DMS114 treated with DMSO at 0.1 percent for 48 hours (cell line): ENCODE data around the gene THSD1.
"Not testable (repeated sequence)": the region's sequence is repeated elsewhere in the genome, so short reads cannot be mapped to it uniquely, and the experiment has no call there.

ENCODE experiments used
- DNase-seq: peaks from one replicate; lab custom pipeline; 2025; ENCODE audit not compliant: unreplicated experiment; lab: John Stamatoyannopoulos, UW

THSD1 gene

DNA sequence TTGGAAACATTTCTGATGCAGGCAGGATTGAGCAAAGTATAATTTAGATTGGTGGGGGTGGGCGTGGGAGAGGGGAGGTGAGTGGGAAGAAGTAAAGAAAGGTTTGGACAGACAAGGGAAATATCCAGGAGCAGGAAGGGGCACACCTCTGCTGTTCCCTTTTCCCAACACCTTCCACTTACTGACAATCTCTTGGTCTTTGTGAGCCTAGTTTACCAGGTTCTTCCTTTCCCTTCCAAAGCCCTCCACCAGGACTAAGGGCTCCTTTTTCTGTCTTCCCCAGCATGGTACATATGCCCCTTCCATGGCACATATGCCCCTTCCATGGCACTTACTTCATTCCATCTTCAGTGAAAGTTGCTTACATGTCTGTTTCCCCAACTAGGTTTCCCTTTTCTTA is 6.2 kb upstream of the THSD1 start:
- DNase-seq: no peak

DNA sequence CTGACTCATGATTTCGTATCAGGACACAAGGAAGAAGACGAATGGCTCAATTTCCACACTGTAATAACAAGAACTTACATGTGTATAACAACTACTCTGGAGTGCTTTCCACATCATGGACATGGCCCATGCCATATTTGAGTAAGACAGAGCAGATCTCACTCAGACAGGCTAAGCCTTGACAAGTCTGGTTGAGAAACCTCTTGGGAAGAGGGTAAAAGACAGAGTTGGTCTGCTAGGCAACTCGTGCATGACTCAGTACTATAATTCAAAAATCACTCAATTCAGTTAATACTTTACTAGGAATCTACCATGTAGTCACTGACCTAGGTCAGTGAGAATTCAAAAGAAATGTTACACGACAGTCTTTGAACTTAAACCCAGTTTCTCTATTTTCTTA is 5.7 kb upstream of the THSD1 start:
- DNase-seq: no peak

DNA sequence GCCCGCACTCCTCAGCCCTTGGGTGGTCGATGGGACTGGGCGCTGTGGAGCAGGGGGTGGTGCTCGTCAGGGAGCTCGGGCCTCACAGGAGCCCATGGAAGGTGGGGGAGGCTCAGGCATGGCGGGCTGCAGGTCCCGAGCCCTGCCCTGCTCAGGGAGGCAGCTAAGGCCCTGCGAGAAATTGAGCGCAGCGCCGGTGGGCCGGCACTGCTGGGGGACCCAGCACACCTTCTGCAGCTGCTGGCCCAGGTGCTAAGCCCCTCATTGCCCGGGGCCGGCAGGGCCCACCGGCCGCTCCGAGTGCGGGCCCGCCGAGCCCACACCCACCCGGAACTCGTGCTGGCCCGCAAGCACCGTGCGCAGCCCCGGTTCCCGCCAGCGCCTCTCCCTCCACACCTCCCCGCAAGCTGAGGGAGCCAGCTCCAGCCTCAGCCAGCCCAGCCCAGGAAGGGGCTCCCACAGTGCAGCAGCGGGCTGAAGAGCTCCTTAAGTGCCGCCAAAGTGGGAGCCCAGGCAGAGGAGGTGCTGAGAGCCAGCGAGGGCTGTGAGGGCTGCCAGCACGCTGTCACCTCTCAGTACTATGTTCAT is 2.2 kb upstream of the THSD1 start:
- not testable (repeated sequence) for DNase-seq

DNA sequence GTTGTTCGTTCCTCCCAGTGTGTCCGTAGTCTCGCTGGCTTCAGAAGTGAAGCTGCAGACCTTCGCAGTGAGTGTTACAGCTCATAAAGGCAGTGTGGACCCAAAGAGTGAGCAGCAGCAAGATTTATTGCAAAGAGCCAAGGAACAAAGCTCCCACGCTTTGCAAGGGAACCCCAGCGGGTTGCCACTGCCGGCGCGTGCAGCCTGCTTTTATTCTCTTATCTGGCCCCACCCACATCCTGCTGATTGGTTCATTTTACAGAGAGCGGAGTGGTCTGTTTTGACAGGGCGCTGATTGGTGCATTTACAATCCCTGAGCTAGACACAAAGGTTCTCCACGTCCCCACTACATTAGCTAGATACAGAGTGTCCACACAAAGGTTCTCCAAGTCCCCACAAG is 1.5 kb upstream of the THSD1 start:
- DNase-seq: not testable (repeated sequence)

DNA sequence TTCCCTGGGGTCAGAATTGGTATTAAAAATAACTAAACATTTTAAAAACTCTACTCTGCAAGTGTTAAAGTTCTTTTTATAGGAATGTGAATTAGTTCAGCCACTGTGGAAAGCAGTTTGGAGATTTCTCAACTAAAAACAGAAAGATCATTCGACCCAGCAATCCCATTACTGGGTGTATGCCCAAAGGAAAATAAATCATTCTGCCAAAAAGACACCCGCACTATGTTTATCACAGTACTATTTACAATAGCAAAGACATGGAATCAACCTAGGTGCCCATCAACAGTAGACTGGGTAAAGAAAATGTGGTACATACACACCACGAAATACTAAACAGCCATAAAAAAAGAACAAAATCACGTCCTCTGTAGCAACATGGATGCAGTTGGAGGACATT is 657 bp upstream of the THSD1 start:
- DNase-seq: no peak

DNA sequence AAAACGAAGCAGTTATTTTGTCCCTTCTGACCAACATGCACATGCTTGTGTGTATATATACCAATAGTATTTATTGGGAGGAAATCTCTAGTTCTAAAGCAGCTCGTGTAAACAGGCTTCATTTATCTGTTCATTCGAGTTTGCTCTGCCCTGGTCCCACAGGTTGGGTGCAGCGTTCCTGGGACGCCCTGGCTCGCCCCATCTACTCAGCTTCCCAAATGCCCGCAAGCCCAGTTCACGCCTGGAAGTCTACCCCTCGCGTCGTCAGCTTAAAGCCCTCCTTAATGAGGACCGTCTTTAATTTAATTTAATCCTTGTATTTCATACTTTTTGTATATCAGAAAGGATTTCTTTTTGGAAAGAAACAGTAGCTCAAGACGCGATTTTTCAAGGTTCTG is 604 bp downstream of the THSD1 start:
- DNase-seq: no peak

DNA sequence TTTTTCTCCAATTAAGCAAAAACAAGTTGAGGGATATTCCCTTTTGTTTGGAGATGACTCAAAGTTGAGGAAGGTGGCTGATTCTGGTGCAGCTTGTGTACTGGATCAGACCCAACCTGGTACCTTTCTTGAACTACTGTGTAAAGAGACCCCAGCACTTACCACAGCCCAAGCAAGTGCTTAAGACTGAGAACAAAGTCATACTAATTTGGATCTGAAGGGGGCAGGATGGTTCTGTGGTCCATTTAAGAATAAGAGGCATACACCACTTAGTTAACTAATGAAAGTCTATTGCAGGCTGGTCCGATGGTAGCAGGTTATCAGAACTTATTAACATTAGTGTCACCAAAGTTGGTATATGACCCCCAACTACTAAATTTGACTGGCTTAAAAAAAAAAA is 6.3 kb downstream of the THSD1 start:
- DNase-seq: no peak

DNA sequence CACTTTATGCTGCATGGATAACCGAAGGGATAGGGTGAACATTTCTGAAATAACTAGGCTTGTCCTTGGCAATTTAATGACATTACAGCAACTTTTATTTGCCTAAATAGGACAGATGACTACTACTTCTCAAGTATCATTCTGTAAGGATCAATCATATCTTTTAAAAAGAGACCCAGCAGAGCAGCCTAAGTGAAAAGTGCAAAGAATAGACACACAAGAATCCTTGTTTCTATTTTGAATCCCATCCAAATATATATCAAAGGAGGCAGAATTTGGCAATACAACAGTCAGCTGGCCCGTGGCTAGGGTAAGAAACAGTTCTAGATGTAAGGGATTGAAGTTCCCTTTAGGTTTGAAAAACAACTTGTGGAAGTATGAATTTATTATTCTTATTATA is 6.9 kb downstream of the THSD1 start:
- DNase-seq: no peak

DNA sequence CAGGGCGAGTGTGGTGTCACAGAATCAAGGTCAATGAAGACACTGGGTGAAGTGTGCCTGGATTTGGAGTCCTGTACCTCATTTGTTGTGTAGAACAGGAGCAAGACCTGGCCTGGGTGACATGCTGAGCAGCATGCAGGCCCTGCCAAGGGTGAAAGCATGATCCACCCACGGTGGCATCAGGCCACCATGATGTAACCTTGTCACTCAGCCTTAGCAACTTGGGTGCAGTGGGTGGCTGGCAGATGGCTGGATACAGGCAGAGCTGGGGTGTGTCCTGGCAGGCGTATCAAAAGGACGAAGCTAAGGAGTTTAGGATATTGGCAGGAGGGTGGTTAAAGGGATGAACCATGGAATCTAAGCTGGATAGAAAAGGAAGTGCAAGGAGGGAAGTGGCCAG is 10.3 kb downstream of the THSD1 start:
- no peak for DNase-seq

DNA sequence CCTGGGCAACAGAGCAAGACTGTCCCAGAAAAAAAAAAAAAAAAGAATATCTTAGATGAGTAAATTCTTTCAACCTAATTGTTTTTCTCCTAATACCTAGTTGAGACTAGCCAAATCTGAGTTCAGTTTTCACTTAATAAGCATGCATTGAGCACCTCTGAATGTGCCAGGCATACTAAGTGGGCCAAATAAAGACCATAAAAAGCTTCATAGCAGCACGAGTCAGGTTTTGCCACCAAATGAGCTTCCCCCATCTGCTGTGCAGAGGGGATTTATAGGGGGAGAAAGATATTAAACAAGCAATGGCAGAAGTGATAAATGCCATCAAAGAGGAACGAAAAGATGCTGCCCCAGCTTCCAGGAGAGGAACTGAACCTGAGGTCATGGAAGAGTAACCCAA is 11.4 kb downstream of the THSD1 start:
- no peak for DNase-seq

DNA sequence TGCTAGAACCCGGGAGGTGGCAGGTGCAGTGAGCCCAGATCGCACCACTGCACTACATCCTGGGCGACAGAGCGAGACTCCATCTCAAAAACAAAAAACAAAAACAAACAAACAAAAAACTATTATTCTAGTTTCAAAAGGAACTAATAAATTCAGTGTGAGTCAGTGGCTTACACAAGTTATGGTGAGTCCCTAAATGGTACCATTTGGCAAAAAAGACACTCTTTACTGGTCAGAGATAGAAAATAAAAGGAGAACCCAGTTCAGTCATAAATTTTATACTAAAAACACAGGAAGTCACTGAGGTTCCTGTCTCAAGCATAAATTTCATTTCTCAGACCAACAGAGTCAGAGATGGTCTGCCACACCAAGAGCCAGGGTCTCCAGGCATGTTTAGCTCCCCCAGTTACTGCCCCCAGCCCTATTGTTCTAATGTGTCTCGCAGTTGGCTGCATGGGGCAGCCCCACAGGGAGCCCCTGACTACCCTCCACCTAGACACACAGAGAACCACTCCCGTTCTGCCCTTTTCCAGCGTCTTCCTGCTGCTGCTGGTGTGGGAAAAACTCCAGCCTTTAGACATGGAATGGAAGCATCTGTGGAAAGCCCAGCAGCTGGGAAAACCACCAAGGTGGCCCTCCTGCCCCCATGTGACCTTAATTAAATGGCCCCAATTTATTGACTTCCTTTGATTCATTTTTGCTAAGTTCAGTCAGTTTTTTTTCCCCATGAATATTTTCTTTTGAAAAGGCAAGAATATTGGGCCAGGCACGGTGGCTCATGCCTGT is 12.2 kb downstream of the THSD1 start:
- no peak for DNase-seq

DNA sequence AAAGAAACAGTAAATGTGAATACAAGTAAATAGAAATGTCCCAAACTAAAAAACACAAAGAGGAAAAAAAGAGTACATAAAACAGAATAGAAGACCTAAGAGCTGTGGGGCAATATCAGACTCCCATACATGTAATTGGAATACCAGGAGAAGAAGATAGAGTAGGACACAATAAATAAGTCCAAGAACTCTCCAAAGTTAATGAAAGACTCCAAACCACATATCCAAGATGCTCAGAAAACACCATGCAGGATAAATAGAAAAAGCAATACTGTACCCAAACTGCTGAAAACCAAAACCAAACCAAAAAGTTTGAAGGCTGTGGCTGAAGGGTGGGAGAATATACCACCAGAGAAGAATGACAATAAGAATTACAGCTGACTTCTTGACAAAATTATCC is 18.3 kb downstream of the THSD1 start:
- no peak for DNase-seq

DNA sequence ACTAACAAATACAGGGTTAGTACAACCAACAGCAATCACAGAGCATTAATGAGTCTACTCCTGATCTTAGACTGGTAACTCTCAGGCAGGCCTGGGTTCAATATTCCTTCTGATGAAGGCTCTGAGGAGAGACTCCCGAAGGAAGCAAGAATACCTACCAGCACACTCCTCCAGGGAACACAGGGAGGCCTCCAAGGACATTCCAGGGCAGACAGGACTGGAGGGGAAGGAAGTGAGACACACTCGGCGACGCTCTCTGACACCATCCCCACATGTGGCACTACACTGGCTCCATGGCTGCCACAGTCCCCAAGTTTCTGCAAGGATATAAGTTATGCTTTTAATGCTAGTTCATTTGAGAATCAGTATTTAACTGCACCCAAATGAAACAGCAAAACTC is 20.1 kb downstream of the THSD1 start:
- DNase-seq: no peak

DNA sequence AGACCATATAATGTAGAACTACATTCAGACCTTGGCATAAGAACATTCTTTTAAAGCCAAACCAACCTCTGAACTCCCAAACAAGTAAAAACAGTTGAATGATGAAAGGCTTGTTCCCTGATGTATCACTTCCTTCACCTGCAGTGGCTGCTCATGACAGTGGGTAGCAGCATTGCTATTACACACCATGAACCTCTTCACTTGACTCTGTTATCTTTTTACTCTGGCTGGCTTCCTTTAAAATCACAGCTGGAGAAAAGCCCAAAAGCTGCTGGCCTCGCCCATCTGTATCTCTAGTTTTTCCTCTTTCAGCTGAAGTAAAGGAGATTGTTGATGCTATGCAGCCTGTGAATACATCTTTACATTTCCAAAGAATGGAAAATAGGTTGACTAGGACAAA is 22.6 kb downstream of the THSD1 start:
- DNase-seq: no peak

DNA sequence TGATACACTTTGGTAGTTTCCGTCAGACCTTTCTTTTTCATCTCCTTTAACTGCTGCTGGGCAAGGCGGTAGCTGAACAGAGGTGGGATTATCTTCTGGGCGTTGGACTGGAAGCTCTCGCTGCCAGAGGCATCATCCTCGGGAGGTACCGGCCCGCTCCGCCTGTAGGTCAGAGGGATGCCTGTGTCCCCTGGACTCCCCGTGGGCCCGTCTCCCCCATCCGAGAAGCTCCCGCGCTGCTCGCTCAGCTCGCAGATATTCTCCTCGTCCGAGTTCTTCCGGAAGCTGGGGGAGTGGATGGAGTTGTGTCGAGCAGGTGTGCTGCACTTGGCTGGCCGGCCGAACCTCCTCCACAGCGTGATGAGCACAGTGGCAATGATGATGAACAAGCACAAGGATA is 27.7 kb downstream of the THSD1 start:
- DNase-seq: no peak

DNA sequence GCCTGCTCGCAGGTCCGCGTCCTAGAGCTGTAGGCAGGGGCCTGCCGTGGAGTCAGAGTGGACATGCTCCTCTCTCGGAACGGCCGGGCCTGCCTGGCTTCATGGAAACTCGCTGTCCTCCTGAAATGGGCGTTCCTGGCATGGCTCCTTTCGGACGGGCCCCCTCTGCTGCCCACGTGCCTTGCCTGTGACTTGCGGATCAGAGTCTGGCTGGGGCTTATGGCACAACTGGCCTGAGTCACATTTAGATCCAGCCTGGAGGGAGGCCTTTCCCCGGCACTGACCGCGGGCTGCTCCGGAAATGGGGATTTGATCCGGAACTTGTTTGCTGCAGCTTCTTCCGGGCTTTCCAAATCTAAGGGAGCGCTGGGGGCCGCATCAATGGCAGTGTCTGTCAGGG is 28.1 kb downstream of the THSD1 start:
- DNase-seq: no peak

DNA sequence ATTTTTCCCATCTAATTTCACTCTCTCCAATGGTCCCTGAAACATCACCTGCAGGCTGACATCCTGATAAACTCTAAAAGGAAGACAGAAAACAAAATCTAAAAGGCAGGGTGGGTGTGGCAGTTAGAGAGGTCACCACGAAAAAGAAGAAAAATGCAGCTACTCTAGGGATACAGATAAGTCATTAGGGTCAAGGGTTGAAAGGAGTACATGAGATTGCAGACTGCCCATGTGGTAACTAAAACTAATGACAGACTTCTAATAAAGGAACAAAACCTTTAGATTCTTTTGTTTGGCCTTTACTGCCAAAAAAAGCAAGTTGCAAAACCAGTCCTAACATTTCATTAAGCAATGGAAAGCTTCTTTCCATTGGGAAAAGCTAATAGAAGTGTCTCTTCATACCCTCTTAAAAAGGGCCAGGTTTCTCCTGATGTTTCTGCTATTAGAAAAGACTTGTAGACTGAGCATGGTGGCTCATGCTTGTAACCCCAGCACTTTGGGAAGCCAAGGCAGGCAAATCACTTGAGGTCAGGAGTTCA is 31.0 kb downstream of the THSD1 start:
- no peak for DNase-seq

DNA sequence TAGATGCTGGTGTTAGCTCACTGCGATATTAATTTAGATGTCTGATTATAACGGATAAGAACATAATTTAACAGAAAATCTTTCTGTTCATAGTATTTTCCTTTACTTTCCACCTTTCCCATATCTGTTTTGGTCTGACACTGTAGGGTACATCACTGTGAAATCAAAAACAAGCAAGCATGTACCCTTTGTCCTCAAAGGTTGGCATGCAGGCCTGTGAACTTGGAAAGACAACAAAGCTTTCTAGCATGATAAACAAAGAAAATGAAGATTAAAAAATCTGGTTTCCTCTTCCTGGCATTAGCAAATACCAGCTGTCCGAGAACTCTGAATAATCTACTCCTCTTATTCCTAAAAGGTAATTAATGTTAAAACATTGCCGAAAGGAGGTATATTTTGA is 31.6 kb downstream of the THSD1 start:
- DNase-seq: no peak

DNA sequence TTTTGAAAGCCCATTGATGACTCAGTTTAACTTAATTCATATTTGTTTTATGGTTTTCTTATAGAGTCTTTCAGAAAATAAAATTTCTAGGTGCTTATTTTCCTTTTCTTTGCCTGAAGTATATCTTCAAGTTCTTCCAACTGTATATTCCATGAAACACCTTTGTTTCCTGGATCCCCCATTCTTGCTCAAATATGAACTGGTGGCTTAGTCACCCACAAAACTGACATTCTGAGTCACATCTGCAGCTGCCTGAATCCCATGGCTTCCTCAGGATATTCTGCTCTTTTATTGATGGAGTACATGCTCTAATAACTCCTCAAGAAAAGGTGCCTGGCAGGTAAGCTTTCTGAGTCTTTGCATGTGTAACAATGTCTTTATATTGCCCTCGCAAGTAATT is 32.7 kb downstream of the THSD1 start:
- DNase-seq: not testable (repeated sequence)

DNA sequence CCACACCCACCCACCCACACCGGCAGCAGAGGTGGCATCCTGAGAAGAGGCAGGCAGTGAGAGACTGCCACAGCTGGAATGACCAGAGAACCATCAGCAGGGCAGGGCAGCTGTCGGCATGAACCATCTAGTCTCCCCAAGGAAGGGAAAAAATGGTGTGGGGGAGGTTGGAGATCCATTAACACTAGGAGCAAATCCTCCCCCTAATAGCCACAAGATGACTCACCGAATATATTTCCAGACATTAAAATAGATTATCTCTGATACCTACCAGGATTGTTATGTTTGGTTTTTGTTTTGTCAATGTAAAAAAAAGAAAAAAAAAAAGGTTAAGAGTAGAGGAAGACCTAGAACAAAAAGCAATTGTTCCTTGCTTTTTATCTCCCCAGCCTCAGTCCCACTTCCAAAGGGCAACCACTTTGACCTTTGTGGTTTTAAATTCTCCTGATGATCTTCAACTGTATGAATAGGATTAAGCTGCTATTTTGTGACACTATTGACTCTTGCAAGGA is 34.2 kb downstream of the THSD1 start:
- no peak for DNase-seq

DNA sequence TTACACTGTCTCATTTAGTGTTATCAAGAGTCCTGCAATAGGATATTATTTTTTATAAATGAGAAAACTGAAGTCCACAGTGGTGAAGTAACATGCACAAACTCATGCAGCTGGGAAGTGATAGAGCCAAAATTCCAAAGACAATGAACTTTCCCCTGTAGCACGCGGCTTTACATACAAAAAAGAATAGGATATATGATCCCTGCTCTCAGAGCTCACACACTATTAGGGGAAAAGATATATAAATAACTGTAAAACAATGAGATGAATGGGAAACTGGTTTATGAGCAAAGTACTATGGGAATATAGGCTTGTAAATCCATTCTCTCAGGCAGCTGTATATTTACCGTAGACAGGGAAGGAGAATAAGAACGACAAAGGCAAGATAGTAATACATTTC is 39.7 kb downstream of the THSD1 start:
- DNase-seq: no peak

DNA sequence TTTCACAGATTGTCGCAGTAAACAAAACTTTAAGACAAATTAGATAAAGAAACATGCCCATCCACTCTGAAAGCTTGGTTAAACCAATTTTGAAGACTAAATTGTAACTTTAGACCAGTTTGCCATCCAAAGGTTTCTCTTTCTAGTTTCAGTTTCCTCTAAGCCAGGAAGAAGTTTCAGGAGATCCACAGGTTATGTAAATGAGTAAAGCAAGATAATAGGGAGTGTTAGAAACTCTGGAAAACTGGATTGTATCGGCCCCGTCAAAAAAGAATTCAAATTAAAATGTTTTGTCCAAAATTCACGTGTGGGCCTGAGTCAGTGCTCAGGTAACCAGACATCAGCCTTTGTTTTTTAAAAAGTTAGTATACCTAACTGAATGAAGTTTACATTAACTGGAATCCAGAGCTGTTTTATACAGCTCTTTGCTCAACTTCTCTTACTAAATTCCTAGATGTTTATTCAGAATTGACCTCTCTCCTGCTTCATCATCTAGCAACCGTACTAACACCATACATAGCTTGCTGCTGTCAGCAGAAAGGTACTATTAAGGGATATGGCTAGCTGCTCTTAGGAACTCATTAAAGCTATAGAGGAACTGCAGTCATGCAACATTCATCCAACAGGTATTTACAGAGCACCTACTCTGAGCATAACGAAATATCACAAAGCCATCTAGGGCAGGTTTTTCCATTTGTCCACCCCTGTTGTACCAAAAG is 43.6 kb downstream of the THSD1 start:
- not testable (repeated sequence) for DNase-seq
